Right kidney (tissue), 1 donor: ENCODE data around the gene EPG5.

Experiments used
- DNase-seq: peaks from one replicate; pipeline ENCODE4 v3.0.0-alpha.2; 2016

EPG5 gene

GRCh38 chr18:45805551-45805950 is 161.6 kb downstream of the EPG5 start:
- DNase-seq, result no peak

DNA sequence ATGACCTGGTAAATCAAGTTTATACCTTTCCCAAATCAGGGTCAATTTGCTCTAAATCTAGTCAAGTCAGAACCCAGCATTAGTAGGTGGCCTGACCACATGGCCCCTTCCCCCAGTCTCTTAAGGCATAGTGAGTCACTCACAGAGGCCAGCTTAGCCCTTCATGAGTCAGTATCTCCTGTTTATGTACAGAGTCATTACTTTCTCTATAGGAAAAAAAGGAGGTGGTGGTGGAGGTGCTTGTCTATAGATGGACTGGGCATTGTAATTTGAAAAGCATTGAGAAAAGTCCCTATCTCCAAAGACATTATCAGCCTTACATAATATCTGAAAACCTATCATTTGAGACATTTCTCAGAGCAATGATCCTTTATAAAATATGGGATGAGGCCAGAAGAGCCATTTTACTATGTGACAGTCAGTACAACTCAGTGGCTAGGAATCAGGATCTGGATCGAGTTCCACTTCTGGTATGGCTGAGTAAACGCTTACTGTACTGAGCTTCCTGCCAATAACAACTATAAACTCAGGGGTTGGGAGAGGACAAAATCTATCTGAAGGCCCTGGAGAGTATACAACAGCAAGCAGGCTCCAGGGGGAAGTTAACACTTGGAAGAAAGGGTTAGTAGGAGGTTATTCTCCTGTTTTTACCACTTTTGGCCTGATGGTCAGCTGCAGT is 164.2 kb downstream of the EPG5 start:
- no peak for DNase-seq

- no peak for DNase-seq
Measured at GRCh38 chr18:45801416-45802004, 165.6 kb downstream of the EPG5 start.
